Endothelial cell of umbilical vein (primary cell): Measurements from ENCODE around the gene BUB3. TPM values are rescaled to one million over a fixed set of nuclear protein-coding genes. Genes with fewer than 3 reads are reported as not detected.

ENCODE experiments used
- BruUV-seq: library from RNA; stranded (reverse); fragments of 400-500 nt; replicated peaks from 2 replicates; lab custom pipeline; 2021; lab: Mats Ljungman, UMichigan
- CTCF ChIA-PET: fragments of 300-600, 350-600 bp; sonication (Branson Sonifier 250); formaldehyde crosslinking; loops from one replicate; lab custom pipeline; 2021; ENCODE audit warnings: antibody characterized with exemption, inconsistent platforms; lab: Charles Lee
- POLR2A ChIA-PET: fragments of 300-600, 350-600 bp; sonication (Branson Sonifier 250); formaldehyde crosslinking; loops from one replicate; lab custom pipeline; 2021; ENCODE audit warnings: antibody characterized with exemption, inconsistent platforms; lab: Charles Lee
- DNase-seq: peaks from one replicate; pipeline ENCODE4 v3.0.0-alpha.2; 2011; ENCODE audit warnings: low read depth, low spot score
- FAIRE-seq: peaks from 2 replicates; lab custom pipeline; 2011; peaks lifted over from hg19 to GRCh38; lab: Jason Lieb, UNC
- H2AFZ ChIP-seq: 2 replicates; pipeline ENCODE4 v1.6.0; 2012; ENCODE audit warnings: low read depth, low read length, control low read depth, inconsistent platforms
- H3K27ac ChIP-seq: 2 replicates; pipeline ENCODE4 v1.5.1; 2011; ENCODE audit warnings: low read depth, mild to moderate bottlenecking, control low read depth, low read length, moderate library complexity; ENCODE audit not compliant: insufficient read depth
- H3K27me3 ChIP-seq, 2 experiments: 2 replicates each; pipeline versions ENCODE4 v1.6.0 to v1.6.1; 2011; ENCODE audit warnings: low read length in 2 of 2, mixed read lengths in 1 of 2; ENCODE audit not compliant: control insufficient read depth in 2 of 2, insufficient read depth in 2 of 2
- H3K36me3 ChIP-seq, 2 experiments: 2 replicates in 1 of 2; 3 replicates in 1 of 2; pipeline ENCODE4 v1.5.1; 2011; ENCODE audit warnings: low read length in 2 of 2, mild to moderate bottlenecking in 1 of 2, moderate library complexity in 1 of 2; ENCODE audit not compliant: control insufficient read depth in 2 of 2, insufficient read depth in 2 of 2; ENCODE audit errors: extremely low read depth in 1 of 2
- H3K4me1 ChIP-seq: 3 replicates; pipeline ENCODE4 v1.5.1; 2011; ENCODE audit warnings: mild to moderate bottlenecking, low read length; ENCODE audit not compliant: control insufficient read depth, insufficient read depth; ENCODE audit errors: extremely low read depth
- H3K4me2 ChIP-seq: 2 replicates; pipeline ENCODE4 v1.6.1; 2011; ENCODE audit warnings: low read length, control low read depth, mixed read lengths; ENCODE audit not compliant: insufficient read depth
- H3K4me3 ChIP-seq, 3 experiments: fragments of 200-600 bp in 1 of 3; sonication (generic), shearing (Covaris generic) in 1 of 3; replicated peaks in 1 of 3; 2 replicates each; pipeline ENCODE4 v1.5.1; 2011 to 2016; ENCODE audit warnings: control low read depth in 3 of 3, low read length in 3 of 3, mild to moderate bottlenecking in 2 of 3, inconsistent platforms in 1 of 3, low read depth in 1 of 3, moderate library complexity in 1 of 3; ENCODE audit not compliant: insufficient read depth in 1 of 3
- H3K79me2 ChIP-seq: 2 replicates; pipeline ENCODE4 v1.6.0; 2012; ENCODE audit warnings: low read length, inconsistent platforms; ENCODE audit not compliant: control insufficient read depth, insufficient read depth
- H3K9ac ChIP-seq: replicated peaks from 2 replicates; pipeline ENCODE3; 2011; ENCODE audit warnings: low read length, control low read depth; ENCODE audit not compliant: insufficient read depth; ENCODE audit errors: extremely low read depth
- H3K9me1 ChIP-seq: replicated peaks from 3 replicates; pipeline ENCODE4 v1.6.0; 2011; ENCODE audit warnings: mild to moderate bottlenecking, low read length; ENCODE audit not compliant: control insufficient read depth, insufficient read depth; ENCODE audit errors: extremely low read depth
- H3K9me3 ChIP-seq: replicated peaks from 2 replicates; pipeline ENCODE4 v1.5.1; 2012; ENCODE audit warnings: low read length, inconsistent platforms; ENCODE audit not compliant: control insufficient read depth, insufficient read depth
- H4K20me1 ChIP-seq: replicated peaks from 2 replicates; pipeline ENCODE3; 2011; ENCODE audit warnings: mild to moderate bottlenecking, low read length; ENCODE audit not compliant: control insufficient read depth, insufficient read depth; ENCODE audit errors: extremely low read depth
- EZH2 ChIP-seq: IDR thresholded peaks from 2 replicates; pipeline ENCODE4 v1.6.1; 2012; ENCODE audit warnings: borderline replicate concordance, low read depth, mild to moderate bottlenecking, moderate library complexity, low read length, inconsistent platforms; ENCODE audit not compliant: severe bottlenecking
- FOS ChIP-seq: IDR thresholded peaks from 2 replicates; pipeline ENCODE4 v1.6.1; 2011; ENCODE audit warnings: mild to moderate bottlenecking, low read length, moderate library complexity, borderline replicate concordance; ENCODE audit not compliant: insufficient read depth
- POLR2AphosphoS5 ChIP-seq: IDR thresholded peaks from 2 replicates; pipeline ENCODE4 v1.6.1; 2012; ENCODE audit warnings: low read depth, mild to moderate bottlenecking, control low read depth, low read length, moderate library complexity; ENCODE audit not compliant: insufficient read depth
- dilution Hi-C: fragments of 300-500 bp; cut with MboI; formaldehyde crosslinking; loops from one replicate; pipeline ENCODE4 v1.15.0; 2019; ENCODE audit warnings: low sequenced_read_pairs; ENCODE audit not compliant: extremely low pct_ligation_motif_present
- intact Hi-C: fragments of 100-400 bp; cut with micrococcal nuclease; formaldehyde crosslinking; loops from one replicate; pipeline ENCODE4 v1.10.0; 2022
- polyA plus RNA-seq, 4 experiments: library from polyadenylated mRNA; depleted of rRNA in 3 of 4; stranded (reverse) in 3 of 4; unstranded in 1 of 4; fragments of >200 nt; gene quantifications; 2 replicates each; pipeline versions ENCODE4 v1.2.1 to v1.2.3, GENCODE V29; 2011 to 2012; ENCODE audit warnings: missing spikeins in 1 of 4
- total RNA-seq: library from RNA; stranded (reverse); gene quantifications from 2 replicates; pipeline ENCODE4 v1.2.3, GENCODE V29; 2021
- TF ChIP-seq, protein P1 (sequence below), 2 donors: IDR thresholded peaks; 1 replicate in 1 of 2; 2 replicates in 1 of 2; pipeline ENCODE4 v1.5.1; 2011; ENCODE audit warnings: low read length in 2 of 2, mild to moderate bottlenecking in 2 of 2, moderate library complexity in 2 of 2, control low read depth in 1 of 2, inconsistent platforms in 1 of 2, low read depth in 1 of 2; ENCODE audit not compliant: insufficient read depth in 1 of 2; ENCODE audit errors: extremely low read depth in 1 of 2
- TF ChIP-seq, protein P2 (sequence below): IDR thresholded peaks from 2 replicates; pipeline ENCODE4 v1.6.1; 2011; ENCODE audit not compliant: insufficient read depth, insufficient read length

Gene BUB3
- total and polyA plus RNA-seq, 2 donors (not counting 3 experiments of a cell fraction or from before 2014, with no cell fraction given), result 156 to 193 TPM

DNA sequence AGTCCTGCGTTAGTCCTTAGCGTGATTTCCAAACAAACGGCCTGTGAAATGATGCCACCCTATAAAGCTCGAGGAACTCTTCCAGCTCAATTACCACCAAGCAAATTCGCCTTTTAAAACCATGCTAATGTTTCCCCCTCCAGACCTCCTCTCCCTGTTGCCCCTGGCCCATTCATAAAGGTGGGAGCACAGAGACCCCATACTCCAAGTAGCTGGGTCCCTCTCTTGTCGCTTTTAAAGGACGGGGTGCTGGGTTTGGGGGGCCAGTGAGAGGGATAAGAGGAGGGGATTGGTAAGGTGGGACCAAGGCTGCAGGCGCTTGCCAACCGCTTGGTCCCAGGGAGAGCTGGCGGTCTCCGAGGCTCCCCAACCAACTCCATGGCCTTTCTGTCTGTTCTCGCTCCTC lies 5.0 kb upstream of the BUB3 start:
- Histone ChIP-seq H4K20me1 (no peaks in the 10 kb centered on the region), H3K4me1 (peaks cover 8% of the 10 kb centered on the region), H3K9me1 (no peaks in the 10 kb centered on the region), H2AFZ (no peak overlapping the region), H3K36me3 (no peaks in the 10 kb centered on the region), H3K27me3 (peaks cover 80 to 91% of the 10 kb centered on the region in 2 experiments), H3K27ac (no peak overlapping the region), H3K4me2 (no peak overlapping the region), H3K9ac (no peak overlapping the region), H3K79me2 (no peaks in the 10 kb centered on the region), H3K9me3 (no peaks in the 10 kb centered on the region), H3K4me3 (no peak overlapping the region)
- BruUV-seq, result no TSS peak
- intact Hi-C loops (no loop called here), dilution Hi-C loops (no loop called here)
- TF ChIP-seq EZH2 (peak; percentile 76), POLR2AphosphoS5 (no peak)
- CTCF ChIA-PET, result interaction anchor here (2.5 to 3.1 kb wide), 2 partner anchors 9 to 15 kb away, joined by 12 to 20 read pairs; no protein-coding TSS in a partner anchor
- POLR2A ChIA-PET, result interaction anchor here (0.6 kb wide), 1 partner anchor 74 kb away, joined by 4 read pairs; no protein-coding TSS in a partner anchor
- no peak for DNase-seq
- peak; percentile 28 for FAIRE-seq

DNA sequence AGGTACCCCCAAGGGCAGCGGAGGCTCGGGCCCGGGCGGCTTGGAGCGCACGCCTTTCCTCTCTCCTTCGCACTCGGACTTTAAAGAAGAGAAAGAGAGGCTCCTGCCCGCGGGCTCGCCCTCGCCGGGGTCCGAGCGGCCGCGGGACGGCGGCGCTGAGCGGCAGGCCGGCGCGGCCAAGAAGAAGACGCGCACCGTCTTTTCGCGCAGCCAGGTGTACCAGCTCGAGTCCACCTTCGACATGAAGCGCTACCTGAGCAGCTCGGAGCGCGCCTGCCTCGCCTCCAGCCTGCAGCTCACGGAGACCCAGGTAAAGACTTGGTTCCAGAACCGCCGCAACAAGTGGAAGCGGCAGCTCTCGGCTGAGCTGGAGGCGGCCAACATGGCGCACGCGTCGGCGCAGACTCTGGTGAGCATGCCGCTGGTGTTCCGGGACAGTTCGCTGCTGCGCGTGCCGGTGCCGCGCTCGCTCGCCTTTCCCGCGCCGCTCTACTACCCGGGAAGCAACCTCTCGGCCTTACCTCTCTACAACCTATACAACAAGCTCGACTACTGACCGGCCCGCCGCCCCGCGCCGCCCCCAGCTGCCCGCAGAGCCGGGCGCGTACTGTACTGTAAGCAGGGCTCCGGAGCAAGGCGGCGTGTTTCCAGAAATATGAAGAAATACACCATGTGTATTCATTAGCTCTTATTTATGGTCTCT lies 4.5 kb upstream of the BUB3 start:
- Histone ChIP-seq H2AFZ (peak overlapping the region; percentile 77), H3K27me3 (peaks cover 74 to 86% of the 10 kb centered on the region in 2 experiments), H3K9me3 (no peaks in the 10 kb centered on the region), H3K9ac (no peak overlapping the region), H3K4me1 (peaks cover 8% of the 10 kb centered on the region), H3K79me2 (peaks cover 5% of the 10 kb centered on the region), H3K9me1 (no peaks in the 10 kb centered on the region), H4K20me1 (no peaks in the 10 kb centered on the region), H3K4me2 (peak overlapping the region; percentile 32), H3K27ac (no peak overlapping the region), H3K36me3 (no peaks in the 10 kb centered on the region), H3K4me3 (peak overlapping the region in 2 of 3 experiments; percentile 15 to 20)
- BruUV-seq, result no TSS peak
- peak; percentile 6 for TF ChIP-seq EZH2
- TF ChIP-seq, protein P1, sequence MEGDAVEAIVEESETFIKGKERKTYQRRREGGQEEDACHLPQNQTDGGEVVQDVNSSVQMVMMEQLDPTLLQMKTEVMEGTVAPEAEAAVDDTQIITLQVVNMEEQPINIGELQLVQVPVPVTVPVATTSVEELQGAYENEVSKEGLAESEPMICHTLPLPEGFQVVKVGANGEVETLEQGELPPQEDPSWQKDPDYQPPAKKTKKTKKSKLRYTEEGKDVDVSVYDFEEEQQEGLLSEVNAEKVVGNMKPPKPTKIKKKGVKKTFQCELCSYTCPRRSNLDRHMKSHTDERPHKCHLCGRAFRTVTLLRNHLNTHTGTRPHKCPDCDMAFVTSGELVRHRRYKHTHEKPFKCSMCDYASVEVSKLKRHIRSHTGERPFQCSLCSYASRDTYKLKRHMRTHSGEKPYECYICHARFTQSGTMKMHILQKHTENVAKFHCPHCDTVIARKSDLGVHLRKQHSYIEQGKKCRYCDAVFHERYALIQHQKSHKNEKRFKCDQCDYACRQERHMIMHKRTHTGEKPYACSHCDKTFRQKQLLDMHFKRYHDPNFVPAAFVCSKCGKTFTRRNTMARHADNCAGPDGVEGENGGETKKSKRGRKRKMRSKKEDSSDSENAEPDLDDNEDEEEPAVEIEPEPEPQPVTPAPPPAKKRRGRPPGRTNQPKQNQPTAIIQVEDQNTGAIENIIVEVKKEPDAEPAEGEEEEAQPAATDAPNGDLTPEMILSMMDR (IDR thresholded peaks at IDR 0.05; ENCODE audit: extremely low read depth in 1 of 2, insufficient read depth in 1 of 2, low read depth in 1 of 2, low read length in 2 of 2), result no peak
- TF ChIP-seq, protein P2, sequence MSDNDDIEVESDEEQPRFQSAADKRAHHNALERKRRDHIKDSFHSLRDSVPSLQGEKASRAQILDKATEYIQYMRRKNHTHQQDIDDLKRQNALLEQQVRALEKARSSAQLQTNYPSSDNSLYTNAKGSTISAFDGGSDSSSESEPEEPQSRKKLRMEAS, result no peak
- TF ChIP-seq FOS, result no peak
- ChIA-PET CTCF (interaction anchor here (0.6 to 3.1 kb wide), 3 partner anchors 9 to 927 kb away, joined by 3 to 20 read pairs (median 12); no protein-coding TSS in a partner anchor), POLR2A (no interaction called here)
- dilution Hi-C loops, result no loop called here
- no peak for FAIRE-seq
- intact Hi-C loops, result loop anchor here (5.0 to 10.0 kb wide), 2 partner anchors 297 to 1005 kb away; no protein-coding TSS in a partner anchor
- DNase-seq, result peak; percentile 35
